ENCODE data around the gene SEC24A.

Gene SEC24A

DNA sequence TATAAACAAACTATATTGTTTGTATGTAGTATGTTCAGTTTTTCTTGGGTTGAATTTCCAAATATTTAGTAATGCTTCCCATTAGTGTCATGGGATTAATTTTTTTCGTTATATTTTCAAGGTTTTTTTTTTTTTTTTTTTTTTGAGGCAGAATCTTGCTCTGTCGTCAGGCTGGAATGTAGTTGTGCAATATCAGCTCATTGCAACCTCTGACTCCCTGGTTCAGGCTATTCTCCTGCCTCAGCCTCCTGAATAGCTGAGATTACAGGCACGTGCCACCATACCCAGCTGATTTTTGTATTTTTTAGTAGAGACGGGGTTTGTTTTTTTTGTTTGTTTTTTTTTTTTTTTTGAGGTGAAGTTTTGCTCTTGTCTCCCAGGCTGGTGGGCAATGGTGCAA lies 120.6 kb downstream of the SEC24A start:
- FAIRE-seq (no peak), DNase-seq (ENCODE audit: insufficient read length, low spot score) (no peak)
- TF ChIP-seq POU2F2 (IDR thresholded peaks at IDR 0.05; ENCODE audit: low read depth, low read length) (no peak), PAX5 (IDR thresholded peaks at IDR 0.05; ENCODE audit: insufficient read depth, low read length, severe bottlenecking) (no peak), POLR2A (IDR thresholded peaks at IDR 0.05; ENCODE audit: low read depth, low read length) (no peak), POLR2AphosphoS5 (IDR thresholded peaks at IDR 0.05; ENCODE audit: low read depth, low read length) (no peak), TAF1 (IDR thresholded peaks at IDR 0.05; ENCODE audit: low read depth, low read length) (no peak), SPI1 (IDR thresholded peaks at IDR 0.05; ENCODE audit: low read depth, low read length) (no peak)

- no peak for TF ChIP-seq POLR2AphosphoS5 (IDR thresholded peaks at IDR 0.05; ENCODE audit: low read depth, low read length)
- no peak for TF ChIP-seq POLR2A (IDR thresholded peaks at IDR 0.05; ENCODE audit: low read depth, low read length)
- no peak for TF ChIP-seq POU2F2 (IDR thresholded peaks at IDR 0.05; ENCODE audit: low read depth, low read length)
- TF ChIP-seq SPI1 (IDR thresholded peaks at IDR 0.05; ENCODE audit: low read depth, low read length) = no peak
- DNase-seq (ENCODE audit: insufficient read length, low spot score) (no peak), FAIRE-seq (no peak)
Observed at GRCh38 chr5:134772461-134773125, 124.0 kb downstream of the SEC24A start.

DNA sequence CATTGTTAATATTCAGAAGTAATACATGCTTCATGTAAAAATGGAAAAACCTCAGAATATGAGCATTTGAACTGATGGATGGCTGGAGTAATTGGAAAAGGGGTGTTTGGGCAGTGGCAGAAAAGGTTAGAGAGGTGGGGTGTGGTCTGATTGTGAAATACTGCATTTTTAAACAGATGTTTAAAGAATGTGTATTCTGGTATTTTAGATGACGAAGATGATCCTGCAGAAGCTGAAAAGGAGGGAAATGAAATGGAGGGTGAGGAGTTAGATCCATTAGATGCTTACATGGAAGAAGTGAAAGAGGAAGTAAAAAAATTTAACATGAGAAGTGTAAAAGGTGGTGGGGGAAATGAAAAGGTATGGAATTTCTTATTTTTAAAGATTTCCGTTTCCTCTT lies 128.8 kb downstream of the SEC24A start:
- no peak for TF ChIP-seq POLR2A (IDR thresholded peaks at IDR 0.05; ENCODE audit: low read depth, low read length)
- no peak for TF ChIP-seq TAF1 (IDR thresholded peaks at IDR 0.05; ENCODE audit: low read depth, low read length)
- no peak for TF ChIP-seq PAX5 (IDR thresholded peaks at IDR 0.05; ENCODE audit: insufficient read depth, low read length, severe bottlenecking)
- no peak for TF ChIP-seq SPI1 (IDR thresholded peaks at IDR 0.05; ENCODE audit: low read depth, low read length)
- TF ChIP-seq POLR2AphosphoS5 (IDR thresholded peaks at IDR 0.05; ENCODE audit: low read depth, low read length) = no peak
- no peak for TF ChIP-seq POU2F2 (IDR thresholded peaks at IDR 0.05; ENCODE audit: low read depth, low read length)
- FAIRE-seq (no peak), DNase-seq (ENCODE audit: insufficient read length, low spot score) (no peak)

Measured in GM12891 (cell line).